HG02981 (cell line): Measurements from ENCODE around the gene FSTL4.
"Not testable (repeated sequence)": the region's sequence is repeated elsewhere in the genome, so short reads cannot be mapped to it uniquely, and the experiment has no call there.

Experiments
- ATAC-seq: cut with Tn5 transposase; IDR thresholded peaks from one replicate; pipeline ENCODE4 v1.9.1; 2021; ENCODE audit warnings: mild to moderate bottlenecking, moderate library complexity; ENCODE audit not compliant: unreplicated experiment

FSTL4 gene

GRCh38 chr5:133460172-133460758 is 152.1 kb downstream of the FSTL4 start:
- ATAC-seq: no peak

- no peak for ATAC-seq
These were observed 152.7 kb downstream of the FSTL4 start for GRCh38 chr5:133459474-133460160.

- no peak for ATAC-seq
These were observed 153.9 kb downstream of the FSTL4 start for GRCh38 chr5:133458435-133458834.

GRCh38 chr5:133457439-133458355 is 154.6 kb downstream of the FSTL4 start:
- ATAC-seq: no peak

GRCh38 chr5:133456933-133457402 is 155.4 kb downstream of the FSTL4 start:
- no peak for ATAC-seq

- ATAC-seq: no peak
These were observed 156.7 kb downstream of the FSTL4 start for GRCh38 chr5:133455676-133456075.

- ATAC-seq: no peak
These were observed 157.9 kb downstream of the FSTL4 start for GRCh38 chr5:133454442-133454841.

GRCh38 chr5:133453831-133454230 is 158.5 kb downstream of the FSTL4 start:
- no peak for ATAC-seq

GRCh38 chr5:133453084-133453780 is 159.1 kb downstream of the FSTL4 start:
- ATAC-seq: no peak

- no peak for ATAC-seq
These were observed 160.4 kb downstream of the FSTL4 start for GRCh38 chr5:133451926-133452325.

- no peak for ATAC-seq
These were observed 162.1 kb downstream of the FSTL4 start for GRCh38 chr5:133450286-133450685.

- ATAC-seq: no peak
These were observed 163.2 kb downstream of the FSTL4 start for GRCh38 chr5:133449181-133449580.

GRCh38 chr5:133446440-133446839 is 165.9 kb downstream of the FSTL4 start:
- no peak for ATAC-seq

- no peak for ATAC-seq
These were observed 166.6 kb downstream of the FSTL4 start for GRCh38 chr5:133445744-133446143.

- not testable (repeated sequence) for ATAC-seq
These were observed 167.1 kb downstream of the FSTL4 start for GRCh38 chr5:133445204-133445603.

GRCh38 chr5:133444711-133445110 is 167.6 kb downstream of the FSTL4 start:
- ATAC-seq: no peak

- ATAC-seq: no peak
These were observed 171.1 kb downstream of the FSTL4 start for GRCh38 chr5:133441166-133441815.

GRCh38 chr5:133440467-133441115 is 171.8 kb downstream of the FSTL4 start:
- no peak for ATAC-seq

- no peak for ATAC-seq
These were observed 172.5 kb downstream of the FSTL4 start for GRCh38 chr5:133439859-133440258.

- ATAC-seq: no peak
These were observed 173.9 kb downstream of the FSTL4 start for GRCh38 chr5:133438487-133438886.
